CD4-positive, alpha-beta memory T cell (primary cell): ENCODE data around the gene DLX1. TPM values are rescaled to one million over a fixed set of nuclear protein-coding genes. Genes with fewer than 3 reads are reported as not detected.
"Not testable (repeated sequence)": the region's sequence is repeated elsewhere in the genome, so short reads cannot be mapped to it uniquely, and the experiment has no call there.

Source experiments
- CTCF ChIA-PET: fragments of 350-600 bp; sonication (Branson Sonifier 250); formaldehyde crosslinking; loops from one replicate; lab custom pipeline; 2021; ENCODE audit warnings: inconsistent platforms; ENCODE audit not compliant: partially characterized antibody; lab: Charles Lee
- POLR2A ChIA-PET: fragments of 350-600 bp; sonication (Branson Sonifier 250); formaldehyde crosslinking; loops from one replicate; lab custom pipeline; 2021; ENCODE audit not compliant: partially characterized antibody; lab: Charles Lee
- DNase-seq, 5 donors: peaks; one replicate each; pipeline versions ENCODE4 v3.0.0 to v3.0.0-alpha.2; 2020 to 2022; ENCODE audit warnings: mixed read lengths in 1 of 5
- H3K27ac ChIP-seq: one replicate; pipeline ENCODE4 v1.7.0; 2013; ENCODE audit warnings: low read depth, low read length
- H3K27me3 ChIP-seq: 2 replicates; pipeline ENCODE4 v1.7.0; 2013; ENCODE audit warnings: mild to moderate bottlenecking, low read length, moderate library complexity; ENCODE audit not compliant: insufficient read depth
- H3K36me3 ChIP-seq: 2 replicates; pipeline ENCODE4 v1.7.0; 2013; ENCODE audit warnings: mild to moderate bottlenecking, low read length, moderate library complexity; ENCODE audit not compliant: insufficient read depth
- H3K4me1 ChIP-seq: 2 replicates; pipeline ENCODE4 v1.7.0; 2013; ENCODE audit warnings: mild to moderate bottlenecking, low read length, moderate library complexity; ENCODE audit not compliant: insufficient read depth
- H3K4me3 ChIP-seq, 2 donors: one replicate each; pipeline ENCODE4 v1.7.0; 2013; ENCODE audit warnings: low read length in 2 of 2, mild to moderate bottlenecking in 1 of 2
- H3K9me3 ChIP-seq, 2 donors: one replicate each; pipeline ENCODE4 v1.7.0; 2013; ENCODE audit warnings: low read length in 2 of 2, control low read depth in 1 of 2; ENCODE audit not compliant: control insufficient read depth in 1 of 2
- H3K27ac Mint-ChIP-seq, 7 donors: one replicate each; pipeline ENCODE4 v1.8.0; 2020 to 2021; ENCODE audit warnings: mixed read lengths in 7 of 7, mild to moderate bottlenecking in 6 of 7, inconsistent platforms in 3 of 7, moderate library complexity in 3 of 7
- H3K27me3 Mint-ChIP-seq, 2 donors: one replicate each; pipeline ENCODE4 v1.8.0; 2020 to 2021; ENCODE audit warnings: mixed read lengths in 2 of 2
- H3K36me3 Mint-ChIP-seq, 2 donors: one replicate each; pipeline ENCODE4 v1.8.0; 2020 to 2021; ENCODE audit warnings: mixed read lengths in 2 of 2, inconsistent platforms in 1 of 2, mild to moderate bottlenecking in 1 of 2
- H3K4me1 Mint-ChIP-seq, 4 donors: one replicate each; pipeline ENCODE4 v1.8.0; 2020 to 2021; ENCODE audit warnings: mixed read lengths in 4 of 4, mild to moderate bottlenecking in 1 of 4
- H3K4me3 Mint-ChIP-seq, 8 donors: one replicate each; pipeline ENCODE4 v1.8.0; 2020 to 2021; ENCODE audit warnings: mixed read lengths in 8 of 8, mild to moderate bottlenecking in 7 of 8, moderate library complexity in 6 of 8, inconsistent platforms in 3 of 8
- H3K9me3 Mint-ChIP-seq, 8 donors: one replicate each; pipeline ENCODE4 v1.8.0; 2020 to 2021; ENCODE audit warnings: mixed read lengths in 8 of 8, mild to moderate bottlenecking in 5 of 8, inconsistent platforms in 3 of 8, moderate library complexity in 1 of 8
- intact Hi-C: fragments of 100-400 bp; cut with micrococcal nuclease; formaldehyde crosslinking; loops from one replicate; pipeline ENCODE4 v1.15.1; 2023
- polyA plus RNA-seq, 2 donors: library from polyadenylated mRNA; unstranded; fragments of 300-500 nt; fragmentation: Illumina TruSeq; gene quantifications; one replicate each; pipeline ENCODE4 v1.2.3, GENCODE V29; 2021
- total RNA-seq, 2 experiments: library from RNA; stranded (reverse); gene quantifications; one replicate each; pipeline ENCODE4 v1.2.3, GENCODE V29; 2021

The DLX1 gene
- total and polyA plus RNA-seq, 4 experiments from 2014 or later, result not detected

DNA sequence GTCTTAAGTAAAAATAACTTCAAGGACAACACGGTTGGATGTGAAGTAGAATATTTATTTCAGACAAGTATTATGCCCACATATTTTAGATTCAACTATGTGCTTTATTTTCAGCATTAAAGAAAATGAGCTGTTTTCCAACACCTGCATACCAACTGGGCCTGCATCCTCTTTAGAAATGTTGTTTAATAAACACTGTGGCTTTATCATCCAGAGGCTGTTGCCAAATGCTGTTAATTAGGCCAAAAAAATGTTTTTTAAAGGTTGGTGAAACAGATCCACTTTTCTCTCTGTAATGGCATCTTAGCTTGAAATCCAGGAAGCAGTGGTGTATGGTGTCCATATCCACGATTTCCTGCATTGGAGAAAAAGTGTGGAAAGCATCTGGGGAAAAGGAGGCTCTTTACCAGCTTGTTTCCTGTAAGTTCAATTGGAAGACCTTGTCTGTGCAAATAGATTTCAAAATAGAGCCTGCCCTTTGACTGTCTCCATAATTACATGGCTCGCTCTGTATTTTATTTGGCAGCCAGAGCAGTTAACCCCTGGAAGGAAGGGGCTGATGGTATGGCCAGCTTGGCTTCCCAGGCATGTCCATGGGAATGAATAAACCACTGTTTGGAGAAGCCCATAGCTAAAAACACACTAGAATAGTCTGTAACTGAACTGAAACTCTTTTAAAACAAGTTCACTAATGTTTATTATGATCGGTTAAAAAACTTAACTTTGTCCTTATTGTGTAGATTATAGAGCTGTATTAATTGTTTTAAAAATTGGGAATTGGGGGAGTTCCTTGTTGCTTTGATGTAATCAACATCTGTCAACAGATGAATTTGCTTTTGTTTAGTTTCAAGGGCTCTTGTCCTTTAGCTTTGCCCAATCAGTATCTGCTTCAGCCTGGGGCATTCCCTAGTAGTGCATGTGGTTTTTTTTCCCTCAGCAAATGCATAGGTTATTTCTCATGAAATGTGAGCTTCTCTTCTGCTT is 33.0 kb upstream of the DLX1 start:
- no peak overlapping the region for H3K27ac Mint-ChIP-seq
- POLR2A ChIA-PET, result no interaction called here
- H3K27me3 Mint-ChIP-seq, result peaks cover 0 to 1% of the 10 kb centered on the region in 2 donors
- Histone ChIP-seq H3K27me3 (no peaks in the 10 kb centered on the region), H3K36me3 (no peaks in the 10 kb centered on the region), H3K27ac (no peak overlapping the region), H3K4me3 (no peak overlapping the region), H3K4me1 (no peaks in the 10 kb centered on the region), H3K9me3 (no peaks in the 10 kb centered on the region)
- no peak for DNase-seq
- CTCF ChIA-PET, result no interaction called here
- H3K36me3 Mint-ChIP-seq, result no peaks in the 10 kb centered on the region
- no peaks in the 10 kb centered on the region for H3K9me3 Mint-ChIP-seq
- intact Hi-C loops, result no loop called here
- no peaks in the 10 kb centered on the region for H3K4me1 Mint-ChIP-seq
- no peak overlapping the region for H3K4me3 Mint-ChIP-seq

DNA sequence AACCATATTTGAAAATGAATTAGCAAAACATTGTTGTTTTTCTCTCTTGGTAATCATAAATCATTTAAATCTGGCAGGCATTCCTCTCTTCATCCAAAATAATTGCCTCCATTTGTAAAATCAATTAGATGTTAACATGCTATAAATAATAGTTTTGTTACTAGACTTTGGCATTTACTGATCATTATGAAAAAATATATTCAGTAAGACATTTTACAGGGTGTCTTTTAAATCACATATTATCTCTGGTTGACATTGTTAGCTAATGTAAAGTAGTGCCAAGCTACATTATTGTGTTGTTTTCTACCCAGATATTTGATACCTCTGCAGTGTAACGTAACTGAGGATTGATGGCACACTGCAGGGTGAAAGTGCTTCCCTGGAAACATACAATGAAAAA is 31.8 kb upstream of the DLX1 start:
- intact Hi-C loops, result no loop called here
- Mint-ChIP-seq H3K4me1 (no peaks in the 10 kb centered on the region), H3K9me3 (no peaks in the 10 kb centered on the region), H3K4me3 (no peak overlapping the region), H3K27ac (no peak overlapping the region), H3K27me3 (peaks cover 0 to 1% of the 10 kb centered on the region in 2 donors), H3K36me3 (no peaks in the 10 kb centered on the region)
- Histone ChIP-seq H3K27me3 (no peaks in the 10 kb centered on the region), H3K4me3 (no peak overlapping the region), H3K27ac (no peak overlapping the region), H3K4me1 (no peaks in the 10 kb centered on the region), H3K36me3 (no peaks in the 10 kb centered on the region), H3K9me3 (no peaks in the 10 kb centered on the region)
- CTCF ChIA-PET, result no interaction called here
- POLR2A ChIA-PET, result no interaction called here
- DNase-seq, result no peak

DNA sequence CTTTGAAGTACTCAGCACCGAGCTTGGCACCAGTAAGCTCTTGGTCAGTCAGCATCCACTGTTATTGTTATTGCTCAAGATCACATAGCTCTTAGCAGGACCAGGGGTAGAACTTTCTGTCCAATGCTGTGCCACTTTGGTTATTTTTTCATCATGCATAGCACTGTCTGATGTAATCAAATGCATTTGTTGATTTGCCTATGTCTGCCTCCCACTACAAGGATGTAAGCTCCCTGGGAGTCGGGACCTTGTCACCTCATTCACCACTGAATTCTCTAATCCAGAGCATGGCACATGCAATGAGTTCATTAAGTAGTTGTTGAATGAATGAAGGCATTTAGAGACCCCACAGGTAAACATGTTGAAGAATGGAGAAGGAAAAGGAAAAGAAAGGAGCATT is 29.0 kb upstream of the DLX1 start:
- no peaks in the 10 kb centered on the region for H3K9me3 Mint-ChIP-seq
- Histone ChIP-seq H3K27ac (no peak overlapping the region), H3K27me3 (no peaks in the 10 kb centered on the region), H3K9me3 (no peaks in the 10 kb centered on the region), H3K4me3 (no peak overlapping the region), H3K4me1 (no peaks in the 10 kb centered on the region), H3K36me3 (no peaks in the 10 kb centered on the region)
- no peaks in the 10 kb centered on the region for H3K4me1 Mint-ChIP-seq
- ChIA-PET POLR2A (no interaction called here), CTCF (no interaction called here)
- H3K4me3 Mint-ChIP-seq, result no peak overlapping the region
- H3K27ac Mint-ChIP-seq, result no peak overlapping the region
- DNase-seq, result no peak
- H3K27me3 Mint-ChIP-seq, result no peaks in the 10 kb centered on the region
- H3K36me3 Mint-ChIP-seq, result no peaks in the 10 kb centered on the region
- intact Hi-C loops, result no loop called here

DNA sequence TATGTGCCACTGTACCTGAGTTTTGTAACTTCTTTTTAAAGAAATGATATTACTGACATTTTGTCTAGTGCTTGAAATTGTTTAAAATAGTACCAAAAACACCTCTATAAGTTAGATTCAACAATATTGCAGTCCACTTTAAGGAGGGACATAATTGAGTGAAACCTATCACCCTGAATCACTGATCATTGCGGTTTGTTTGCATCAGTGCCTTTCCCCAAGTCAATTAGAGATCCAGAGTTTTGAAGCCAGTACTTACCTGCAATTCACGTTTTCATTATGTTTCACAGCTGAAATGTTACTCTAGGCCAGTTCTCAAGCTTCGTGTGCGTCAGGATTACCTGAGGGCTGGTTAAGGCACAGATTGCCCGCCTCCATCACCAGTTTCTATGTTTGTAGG is 26.6 kb upstream of the DLX1 start:
- CTCF ChIA-PET, result no interaction called here
- Mint-ChIP-seq H3K36me3 (peaks cover 5 to 18% of the 10 kb centered on the region in 2 donors), H3K9me3 (no peaks in the 10 kb centered on the region), H3K27me3 (no peaks in the 10 kb centered on the region), H3K4me3 (no peak overlapping the region), H3K4me1 (no peaks in the 10 kb centered on the region), H3K27ac (no peak overlapping the region)
- intact Hi-C loops, result no loop called here
- Histone ChIP-seq H3K36me3 (no peaks in the 10 kb centered on the region), H3K4me1 (no peaks in the 10 kb centered on the region), H3K27ac (no peak overlapping the region), H3K27me3 (no peaks in the 10 kb centered on the region), H3K9me3 (no peaks in the 10 kb centered on the region), H3K4me3 (no peak overlapping the region)
- DNase-seq, result no peak
- POLR2A ChIA-PET, result no interaction called here

DNA sequence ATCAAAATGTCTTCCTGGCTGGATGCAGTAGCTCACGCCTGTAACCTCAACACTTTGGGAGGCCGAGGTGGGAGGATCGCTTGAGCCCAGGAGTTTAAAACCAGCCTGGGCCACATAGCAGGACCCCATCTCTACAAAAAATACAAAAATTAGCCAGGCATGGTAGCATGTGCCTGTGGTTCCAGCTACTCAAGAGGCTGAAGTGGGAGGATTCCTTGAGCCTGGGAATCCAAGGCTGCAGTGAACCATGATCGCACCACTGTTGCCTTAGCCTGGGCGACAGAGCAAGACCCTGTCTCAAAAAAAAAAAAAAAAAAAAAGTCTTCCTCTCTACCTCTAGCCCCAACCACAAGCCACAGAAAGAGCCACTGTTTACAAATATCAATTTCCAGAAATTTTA is 25.2 kb upstream of the DLX1 start:
- intact Hi-C loops, H3K27ac Mint-ChIP-seq, H3K27me3 Mint-ChIP-seq, H3K9me3 Mint-ChIP-seq, H3K9me3 ChIP-seq, CTCF ChIA-PET, H3K4me1 Mint-ChIP-seq, H3K4me3 ChIP-seq, H3K27me3 ChIP-seq, H3K4me1 ChIP-seq, POLR2A ChIA-PET, H3K4me3 Mint-ChIP-seq, DNase-seq, H3K36me3 ChIP-seq, H3K27ac ChIP-seq: not testable (repeated sequence)
- peaks cover 5 to 23% of the 10 kb centered on the region in 2 donors for H3K36me3 Mint-ChIP-seq

DNA sequence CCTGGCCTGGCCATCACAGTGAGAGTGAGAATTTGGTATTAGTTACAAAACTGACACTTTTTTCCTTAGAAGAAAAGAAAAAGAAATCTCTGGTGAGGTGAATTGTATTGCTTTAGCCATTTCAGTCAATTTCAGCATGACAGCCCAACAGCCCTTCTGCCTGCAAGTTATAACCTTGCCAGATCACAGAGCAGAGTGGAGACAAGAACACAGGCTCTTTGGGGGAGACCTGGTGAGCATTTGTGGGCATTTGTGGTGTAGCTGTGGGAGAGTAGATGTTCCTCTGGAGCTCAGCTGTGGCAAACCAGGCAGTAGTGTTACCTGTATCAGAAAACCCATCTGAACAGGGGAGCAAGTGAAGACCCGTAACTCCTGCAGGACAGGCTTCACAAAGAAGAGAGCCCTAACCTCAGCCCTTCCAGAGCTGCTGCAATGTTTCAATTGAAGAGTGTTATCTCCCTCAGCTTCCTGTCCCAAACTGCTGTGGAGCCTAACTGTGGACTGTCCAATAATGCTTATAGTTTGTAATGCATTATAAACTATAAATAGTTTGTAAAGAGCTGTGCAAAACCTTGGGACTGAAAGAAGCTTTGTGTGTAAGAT is 22.8 kb upstream of the DLX1 start:
- Mint-ChIP-seq H3K4me1 (no peaks in the 10 kb centered on the region), H3K9me3 (no peaks in the 10 kb centered on the region), H3K27ac (no peak overlapping the region), H3K4me3 (no peak overlapping the region), H3K27me3 (no peaks in the 10 kb centered on the region), H3K36me3 (peaks cover 5 to 31% of the 10 kb centered on the region in 2 donors)
- DNase-seq, result no peak
- POLR2A ChIA-PET, result no interaction called here
- Histone ChIP-seq H3K36me3 (no peaks in the 10 kb centered on the region), H3K27me3 (no peaks in the 10 kb centered on the region), H3K27ac (no peak overlapping the region), H3K9me3 (no peaks in the 10 kb centered on the region), H3K4me1 (no peaks in the 10 kb centered on the region), H3K4me3 (no peak overlapping the region)
- CTCF ChIA-PET, result interaction anchor here (0.8 kb wide), 1 partner anchor 64 kb away, joined by 3 read pairs; no protein-coding TSS in a partner anchor
- intact Hi-C loops, result no loop called here

DNA sequence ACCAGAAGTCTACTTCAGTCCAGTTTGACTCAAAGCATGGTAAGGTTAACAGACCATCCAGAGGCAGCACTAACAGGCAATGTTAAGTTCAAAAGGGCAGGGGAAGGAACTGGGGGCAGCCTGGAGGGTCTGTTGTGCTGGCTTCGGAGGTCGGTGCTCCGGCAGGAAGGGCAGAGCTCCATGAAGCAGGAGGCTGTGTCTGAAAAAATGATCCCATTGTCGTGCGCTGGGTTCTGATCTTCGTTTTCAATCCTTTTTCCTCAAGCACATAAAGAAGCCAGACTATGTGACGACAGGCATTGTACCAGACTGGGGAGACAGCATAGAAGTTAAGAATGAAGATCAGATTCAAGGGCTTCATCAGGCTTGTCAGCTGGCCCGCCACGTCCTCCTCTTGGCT is 21.9 kb upstream of the DLX1 start:
- ChIA-PET CTCF (no interaction called here), POLR2A (no interaction called here)
- no peaks in the 10 kb centered on the region for H3K36me3 ChIP-seq
- H3K27ac ChIP-seq, result no peak overlapping the region
- Mint-ChIP-seq H3K4me1 (no peaks in the 10 kb centered on the region), H3K4me3 (no peak overlapping the region), H3K9me3 (no peaks in the 10 kb centered on the region), H3K27me3 (no peaks in the 10 kb centered on the region), H3K36me3 (peaks cover 5 to 31% of the 10 kb centered on the region in 2 donors), H3K27ac (no peak overlapping the region)
- H3K9me3 ChIP-seq, result no peaks in the 10 kb centered on the region
- intact Hi-C loops, result no loop called here
- DNase-seq, result no peak
- no peaks in the 10 kb centered on the region for H3K4me1 ChIP-seq
- H3K27me3 ChIP-seq, result no peaks in the 10 kb centered on the region
- no peak overlapping the region for H3K4me3 ChIP-seq
